Esophagus (tissue), 2 donors: ENCODE results near the gene GGPS1. TPM values are rescaled to one million over a fixed set of nuclear protein-coding genes. Genes with fewer than 3 reads are reported as not detected.
"Not testable (repeated sequence)": the region's sequence is repeated elsewhere in the genome, so short reads cannot be mapped to it uniquely, and the experiment has no call there.

Experiments used
- H3K27ac ChIP-seq, 2 donors: one replicate each; pipeline ENCODE4 v1.5.1; 2013; ENCODE audit warnings: low read depth in 2 of 2, mild to moderate bottlenecking in 2 of 2, inconsistent platforms in 1 of 2, low read length in 1 of 2, moderate library complexity in 1 of 2
- H3K27me3 ChIP-seq, 2 donors: one replicate each; pipeline ENCODE4 v1.6.1; 2013; ENCODE audit warnings: low read length in 2 of 2, control low read depth in 1 of 2, mild to moderate bottlenecking in 1 of 2; ENCODE audit not compliant: insufficient read depth in 2 of 2, control insufficient read depth in 1 of 2
- H3K36me3 ChIP-seq, 2 donors: one replicate each; pipeline ENCODE4 v1.6.1; 2013; ENCODE audit warnings: low read length in 1 of 2; ENCODE audit not compliant: control insufficient read depth in 2 of 2, insufficient read depth in 2 of 2
- H3K4me1 ChIP-seq, 2 donors: one replicate each; pipeline ENCODE4 v1.6.1; 2013; ENCODE audit warnings: low read length in 1 of 2; ENCODE audit not compliant: control insufficient read depth in 2 of 2, insufficient read depth in 2 of 2
- H3K4me3 ChIP-seq, 2 donors: one replicate each; pipeline ENCODE4 v1.5.1; 2013; ENCODE audit warnings: low read length in 2 of 2, mild to moderate bottlenecking in 2 of 2, low read depth in 1 of 2, moderate library complexity in 1 of 2
- H3K9me3 ChIP-seq, 2 donors: one replicate each; pipeline ENCODE4 v1.6.1; 2013; ENCODE audit warnings: mild to moderate bottlenecking in 2 of 2, low read depth in 1 of 2, low read length in 1 of 2, moderate library complexity in 1 of 2; ENCODE audit not compliant: control insufficient read depth in 2 of 2, insufficient read depth in 1 of 2
- WGBS, 2 donors: extraction: QIAGEN DNeasy Blood & Tissue Kit; methylation state at CpG; one replicate each; pipeline ENCODE4 v1.1.7; 2013; 5-methylcytosine and 5-hydroxymethylcytosine counted together
- polyA plus RNA-seq, 2 donors: library from polyadenylated mRNA; stranded (reverse); fragments of 200-250 nt; gene quantifications; one replicate each; pipeline ENCODE4 v1.2.3, GENCODE V29; 2013
- donor health status: healthy with polysubstance abuse.
- donor health status: Bipolar disorder and iron deficiency.

The GGPS1 gene
- polyA plus RNA-seq, 2 donors, result 14.8 to 19.6 TPM

- no peak overlapping the region for H3K27ac ChIP-seq
- no peaks in the 10 kb centered on the region for H3K36me3 ChIP-seq
- no peaks in the 10 kb centered on the region for H3K9me3 ChIP-seq
- H3K4me1 ChIP-seq, result no peaks in the 10 kb centered on the region
- no peak overlapping the region for H3K4me3 ChIP-seq
- no peaks in the 10 kb centered on the region for H3K27me3 ChIP-seq
- WGBS, 2 donors, result 80 to 82% methylated on average over 3 of the region's 3 CpGs
These were observed 30.5 kb downstream of the GGPS1 start for GRCh38 chr1:235358899-235359298.

- H3K27me3 ChIP-seq, H3K4me3 ChIP-seq, H3K4me1 ChIP-seq, H3K9me3 ChIP-seq, H3K36me3 ChIP-seq, H3K27ac ChIP-seq: not testable (repeated sequence)
- 96 to 97% methylated on average over 9 of the region's 9 CpGs for WGBS, 2 donors
These were observed 35.8 kb downstream of the GGPS1 start for GRCh38 chr1:235364189-235364588.

- WGBS, 2 donors, result 86 to 88% methylated on average over 5 of the region's 5 CpGs
- Histone ChIP-seq H3K9me3 (no peaks in the 10 kb centered on the region), H3K27me3 (no peaks in the 10 kb centered on the region), H3K4me3 (no peak overlapping the region), H3K4me1 (no peaks in the 10 kb centered on the region), H3K36me3 (no peaks in the 10 kb centered on the region), H3K27ac (no peak overlapping the region)
These were observed 37.9 kb downstream of the GGPS1 start for GRCh38 chr1:235366286-235366685.

- peak within 1 kb of the TSS; percentile 77 to 92 for H3K4me3 ChIP-seq
- whole genome bisulfite sequencing, 2 donors, result 1% methylated on average over 37 to 38 of the region's 38 CpGs
- H3K36me3 ChIP-seq, result no peaks in the 10 kb centered on the region
- H3K9me3 ChIP-seq, result no peaks in the 10 kb centered on the region
- H3K27ac ChIP-seq, result peak within 1 kb of the TSS; percentile 95 to 98
- no peaks in the 10 kb centered on the region for H3K4me1 ChIP-seq
- no peaks in the 10 kb centered on the region for H3K27me3 ChIP-seq
These were observed 38.9 kb downstream of the GGPS1 start, which contains the start of gene TBCE for GRCh38 chr1:235367000-235367908. TSS of gene TBCE (plus strand) at chr1:235367427. CDS start at chr1:235380050, 12,623 bp downstream.

- no peaks in the 10 kb centered on the region for H3K27me3 ChIP-seq
- H3K4me1 ChIP-seq, result no peaks in the 10 kb centered on the region
- no peaks in the 10 kb centered on the region for H3K9me3 ChIP-seq
- 66 to 78% methylated on average over 5 of the region's 5 CpGs for WGBS, 2 donors
- no peak overlapping the region for H3K27ac ChIP-seq
- no peaks in the 10 kb centered on the region for H3K36me3 ChIP-seq
- peak overlapping the region in 1 of 2 donors; percentile 77 for H3K4me3 ChIP-seq
These were observed 40.1 kb downstream of the GGPS1 start for GRCh38 chr1:235368428-235368827.

GRCh38 chr1:235369802-235370201, 41.4 kb downstream of the GGPS1 start:
- Histone ChIP-seq H3K27me3 (no peaks in the 10 kb centered on the region), H3K36me3 (no peaks in the 10 kb centered on the region), H3K9me3 (no peaks in the 10 kb centered on the region), H3K4me3 (no peak overlapping the region), H3K27ac (no peak overlapping the region), H3K4me1 (no peaks in the 10 kb centered on the region)
- 89 to 94% methylated on average over 5 of the region's 5 CpGs for WGBS, 2 donors

- peaks cover 0 to 2% of the 10 kb centered on the region in 2 donors for H3K36me3 ChIP-seq
- H3K27me3 ChIP-seq, result no peaks in the 10 kb centered on the region
- H3K9me3 ChIP-seq, result no peaks in the 10 kb centered on the region
- H3K27ac ChIP-seq, result no peak overlapping the region
- H3K4me3 ChIP-seq, result no peak overlapping the region
- WGBS, 2 donors, result 97% methylated on average over 6 of the region's 6 CpGs
- H3K4me1 ChIP-seq, result no peaks in the 10 kb centered on the region
These were observed 47.7 kb downstream of the GGPS1 start for GRCh38 chr1:235375919-235376605.

GRCh38 chr1:235378134-235378735, 49.9 kb downstream of the GGPS1 start:
- H3K9me3 ChIP-seq, H3K27me3 ChIP-seq, H3K4me1 ChIP-seq, H3K36me3 ChIP-seq, H3K27ac ChIP-seq, H3K4me3 ChIP-seq: not testable (repeated sequence)
- 87 to 91% methylated on average over 11 of the region's 11 CpGs for WGBS, 2 donors

- H3K27ac ChIP-seq, H3K4me3 ChIP-seq, H3K9me3 ChIP-seq, H3K4me1 ChIP-seq, H3K27me3 ChIP-seq, H3K36me3 ChIP-seq: not testable (repeated sequence)
- no CpG with 5 or more reads among the region's 3 CpGs for WGBS, 2 donors
These were observed 53.8 kb downstream of the GGPS1 start for GRCh38 chr1:235381955-235382739.
